HepG2 (cell line): ENCODE data around the gene NPY4R2.
"Not testable (repeated sequence)": the region's sequence is repeated elsewhere in the genome, so short reads cannot be mapped to it uniquely, and the experiment has no call there.

Experiments
- ATF2 ChIP-seq: sonication (generic); formaldehyde crosslinking; IDR thresholded peaks from 2 replicates; pipeline ENCODE4 v1.4.0; 2020; ENCODE audit warnings: missing genetic modification reagents
- CTCF ChIP-seq: sonication (generic); formaldehyde crosslinking; IDR thresholded peaks from 2 replicates; pipeline ENCODE4 v1.5.0; 2020; ENCODE audit warnings: mild to moderate bottlenecking, missing genetic modification reagents, moderate library complexity
- DNMT1 ChIP-seq: sonication (generic); formaldehyde crosslinking; IDR thresholded peaks from 2 replicates; pipeline ENCODE4 v1.5.1; 2020; ENCODE audit warnings: mild to moderate bottlenecking, missing genetic modification reagents
- GPBP1L1 ChIP-seq: sonication (generic); formaldehyde crosslinking; IDR thresholded peaks from 2 replicates; pipeline ENCODE4 v1.5.0; 2020; ENCODE audit warnings: mild to moderate bottlenecking, missing genetic modification reagents
- IKZF5 ChIP-seq: IDR thresholded peaks from 2 replicates; pipeline ENCODE4 v1.6.1; 2018; ENCODE audit warnings: missing genetic modification reagents, mild to moderate bottlenecking, missing compliant biosample characterization
- KDM3A ChIP-seq: IDR thresholded peaks from 2 replicates; pipeline ENCODE4 v1.6.1; 2018; ENCODE audit warnings: low read depth, missing compliant biosample characterization
- MAFK ChIP-seq, 2 experiments: IDR thresholded peaks in 1 of 2; conservative IDR thresholded peaks in 1 of 2; 2 replicates each; pipeline ENCODE4 v1.6.1; 2011; ENCODE audit warnings: improper control_type of control experiment in 2 of 2, low read length in 2 of 2
- PBX2 ChIP-seq: IDR thresholded peaks from 2 replicates; pipeline ENCODE4 v1.6.1; 2016; ENCODE audit warnings: control low read depth
- REPIN1 ChIP-seq: sonication (generic); formaldehyde crosslinking; IDR thresholded peaks from 2 replicates; pipeline ENCODE4 v1.8.0; 2022; ENCODE audit warnings: missing genetic modification reagents, low read depth, mild to moderate bottlenecking, borderline replicate concordance
- ZNF576 ChIP-seq: sonication (generic); formaldehyde crosslinking; IDR thresholded peaks from 2 replicates; pipeline ENCODE4 v1.4.0; 2020; ENCODE audit warnings: mild to moderate bottlenecking, missing genetic modification reagents
- ZZZ3 ChIP-seq: sonication (generic); formaldehyde crosslinking; IDR thresholded peaks from 2 replicates; pipeline ENCODE4 v1.4.0; 2020; ENCODE audit warnings: missing genetic modification reagents, mild to moderate bottlenecking, borderline replicate concordance

- not testable (repeated sequence) for TF ChIP-seq REPIN1 (CRISPR knock-in tag); IKZF5 (CRISPR knock-in tag); CTCF (CRISPR knock-in tag); MAFK (conservative IDR thresholded peaks at IDR 0.05 in 1 of 2, IDR thresholded peaks at IDR 0.05 in 1 of 2; ENCODE audit: low read length in 2 of 2); ATF2; ZZZ3; PBX2 (CRISPR knock-in tag); ZNF576 (CRISPR knock-in tag); GPBP1L1 (CRISPR knock-in tag); KDM3A (CRISPR knock-in tag); DNMT1 (CRISPR knock-in tag)
These were observed 31.6 kb upstream of the NPY4R2 start for GRCh38 chr10:47886827-47887226.
